OCI-M2 (cell line): Measurements from ENCODE around the gene NCOR2.

Experiments used
- DNase-seq: peaks from one replicate; lab custom pipeline; 2025; ENCODE audit not compliant: unreplicated experiment; lab: John Stamatoyannopoulos, UW

Gene NCOR2

DNA sequence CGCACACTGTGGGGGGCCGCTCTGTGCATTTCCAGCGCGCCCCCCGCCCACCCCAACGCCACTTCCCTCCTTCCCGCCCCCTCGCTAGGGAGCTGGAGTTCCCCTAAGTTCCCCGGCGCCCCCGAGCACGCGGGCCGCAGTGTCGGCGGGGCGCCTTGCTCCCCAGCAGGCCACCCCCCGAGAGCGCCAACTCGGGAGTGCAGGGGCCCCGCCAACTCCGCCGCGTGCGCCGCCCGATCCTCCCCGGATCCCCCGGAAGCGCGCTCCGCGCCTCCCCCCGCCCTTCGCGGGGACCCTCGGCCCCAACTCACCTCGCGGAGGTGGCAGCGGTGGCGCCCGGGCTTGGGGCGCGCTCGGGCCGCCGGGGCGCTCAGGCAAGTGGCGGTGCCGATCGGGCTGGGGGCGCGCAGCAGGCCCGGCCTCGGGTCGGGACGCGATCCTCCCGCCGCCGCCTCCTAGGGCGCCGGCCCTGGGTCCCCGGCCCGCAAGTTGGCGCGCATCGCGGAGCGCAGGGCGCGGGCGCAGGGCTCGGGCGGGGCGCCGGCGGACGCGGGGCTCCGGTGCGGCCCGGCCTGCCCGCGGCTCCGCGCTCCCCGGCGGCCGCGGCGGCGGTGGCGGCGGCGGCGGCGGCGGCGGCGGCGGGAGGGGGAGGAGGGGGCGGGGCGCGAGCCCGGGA lies at the start of gene NCOR2:
NCOR2 (minus strand) TSS at position 616 of the 676 bp plus-strand sequence. CDS start 72,361 bp downstream, outside the sequence.
- no peak for DNase-seq

DNA sequence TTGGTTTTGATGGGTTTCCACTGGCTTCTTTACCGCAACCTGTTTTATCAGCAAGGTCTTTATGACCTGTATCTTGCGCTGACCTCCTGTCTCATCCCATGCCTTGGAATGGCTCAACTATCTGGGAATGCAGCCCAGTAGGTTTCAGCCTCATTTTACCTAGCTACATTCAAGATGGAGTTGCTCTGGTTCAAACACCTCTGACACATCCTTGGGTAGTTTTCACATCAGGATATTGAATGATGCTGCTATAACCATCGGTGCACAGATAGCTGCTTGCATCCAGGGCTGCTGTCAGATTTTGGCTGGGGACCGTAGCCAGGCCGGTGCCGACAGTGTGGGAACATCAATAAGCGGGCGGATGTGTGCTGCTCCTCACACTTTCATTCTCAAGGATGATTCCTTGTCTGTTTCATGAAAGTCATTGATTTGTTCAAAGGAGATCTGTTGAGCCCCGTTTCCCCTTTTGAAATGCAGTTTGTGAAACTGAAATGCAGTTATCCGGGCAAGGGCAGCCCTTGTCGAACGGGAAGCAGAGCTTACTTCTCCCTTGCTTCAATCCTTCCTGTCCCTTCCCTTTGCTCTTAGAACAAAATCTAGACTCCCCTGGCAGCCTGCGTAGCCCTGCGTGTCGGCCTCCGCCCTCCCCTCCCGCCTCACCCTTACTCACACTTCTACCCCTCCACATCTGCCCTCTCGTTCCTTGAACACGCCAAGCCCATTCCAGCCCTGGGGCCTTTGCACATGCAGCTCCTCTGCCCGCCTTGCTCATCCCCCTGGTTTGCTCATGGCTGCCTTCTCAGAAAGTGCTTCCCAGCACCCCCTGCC lies 49.2 kb upstream of the NCOR2 start:
- no peak for DNase-seq

DNA sequence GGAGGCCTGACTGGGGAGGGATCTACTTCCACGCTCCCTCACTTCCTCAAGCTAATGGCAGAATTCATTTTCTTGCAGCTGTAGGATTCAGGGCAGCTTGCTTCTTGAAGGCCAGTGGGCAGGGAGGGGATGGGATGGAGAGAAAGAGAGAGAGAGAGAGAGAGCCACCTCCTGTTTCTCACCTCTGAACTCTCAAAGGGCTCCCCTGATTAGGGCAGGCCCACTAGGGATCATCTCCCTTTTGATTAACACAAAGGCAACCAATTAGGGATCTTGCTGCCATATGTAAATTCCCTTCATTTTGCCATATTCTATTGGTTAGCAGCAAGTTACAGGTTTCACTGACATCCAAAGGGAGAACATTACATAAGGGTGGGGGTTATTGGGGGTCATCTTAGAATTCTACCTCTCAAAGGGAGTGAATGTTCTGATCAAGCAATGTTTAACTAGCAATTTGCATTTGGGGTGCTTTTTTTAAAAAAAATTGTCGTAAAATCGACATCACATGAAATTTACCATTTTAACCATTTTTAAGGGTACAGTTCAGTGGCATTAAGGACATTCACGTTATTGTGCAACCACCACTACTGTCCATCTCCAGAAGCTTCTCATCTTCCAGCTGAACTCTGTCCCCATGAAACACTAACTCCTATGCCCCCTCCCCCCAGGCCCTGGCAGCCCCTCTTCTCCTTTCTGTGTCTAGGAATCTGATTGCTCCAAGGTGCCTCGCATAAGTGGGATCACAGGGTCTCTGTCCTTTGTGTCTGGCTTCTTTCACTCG lies 47.3 kb upstream of the NCOR2 start:
- DNase-seq: no peak

DNA sequence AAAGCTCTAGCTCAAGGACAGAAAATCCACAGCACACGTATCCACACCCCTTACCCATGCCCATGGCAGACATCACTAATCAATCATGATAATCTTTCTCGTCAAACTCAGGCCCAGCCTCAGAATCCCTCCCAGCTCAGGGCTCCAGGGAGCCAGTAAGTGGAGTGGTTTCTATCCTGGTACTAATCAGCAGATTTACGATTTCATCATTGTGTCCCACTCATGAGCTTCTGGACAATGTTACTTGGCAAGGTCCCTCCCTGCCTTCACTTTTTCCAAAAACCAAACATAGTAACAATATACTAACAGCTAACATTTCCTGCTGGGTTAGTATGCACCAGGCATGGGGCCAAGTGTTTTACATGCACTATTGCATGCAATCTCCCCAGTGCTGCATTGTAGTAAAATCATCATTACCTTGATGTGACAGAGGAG lies 45.8 kb upstream of the NCOR2 start:
- DNase-seq: no peak

DNA sequence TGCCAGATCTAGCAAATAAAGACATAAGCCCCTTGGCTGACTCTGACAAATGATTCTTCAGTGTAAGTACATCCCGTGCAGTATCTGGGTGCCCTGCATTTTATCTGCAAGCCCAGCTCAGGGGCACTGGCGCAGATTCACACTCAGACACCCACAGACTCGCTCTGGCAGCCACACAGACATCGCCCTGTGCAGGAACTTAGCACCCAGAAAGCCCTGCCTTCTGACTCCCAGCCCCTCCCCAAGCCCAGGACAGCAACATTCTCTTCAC lies 44.9 kb upstream of the NCOR2 start:
- DNase-seq: no peak

DNA sequence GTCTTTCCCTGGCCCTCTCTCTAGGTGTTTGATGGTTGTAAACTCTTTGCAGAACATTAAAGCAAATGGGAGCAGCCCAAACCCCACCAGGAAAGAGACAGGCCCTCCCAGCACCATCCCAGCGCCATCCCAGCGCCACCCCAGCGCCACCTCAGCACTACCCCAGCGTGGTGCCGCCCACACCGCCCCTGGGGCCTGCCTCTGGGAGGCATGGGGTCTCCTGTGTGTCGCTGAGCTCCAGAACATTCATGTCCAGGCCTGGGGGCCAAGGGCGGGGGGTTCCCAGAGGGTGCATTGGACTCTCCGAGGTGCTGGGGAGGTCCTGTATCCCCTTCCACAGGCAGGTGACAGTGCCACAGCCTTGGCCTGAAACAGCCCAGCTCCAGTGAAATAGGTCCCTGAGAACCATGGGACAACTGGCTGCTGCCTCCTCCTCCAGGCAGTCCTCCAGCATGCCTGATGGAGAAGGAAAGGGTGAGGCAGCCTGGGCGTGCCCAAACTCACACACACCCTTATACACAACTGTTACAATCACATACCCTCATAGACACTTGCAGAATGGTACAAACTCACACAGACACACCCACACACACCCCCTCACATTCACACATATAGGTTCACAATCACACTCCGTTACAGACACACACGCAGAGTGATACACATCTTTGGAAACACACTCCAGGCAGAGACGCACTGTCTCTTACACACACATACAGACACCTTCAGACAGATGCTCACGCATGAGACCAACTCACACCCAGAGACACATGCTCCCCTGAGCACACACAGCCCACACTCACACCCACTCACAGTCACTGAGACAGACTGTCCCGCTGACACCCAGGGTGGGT lies 44.4 kb upstream of the NCOR2 start:
- DNase-seq: no peak

DNA sequence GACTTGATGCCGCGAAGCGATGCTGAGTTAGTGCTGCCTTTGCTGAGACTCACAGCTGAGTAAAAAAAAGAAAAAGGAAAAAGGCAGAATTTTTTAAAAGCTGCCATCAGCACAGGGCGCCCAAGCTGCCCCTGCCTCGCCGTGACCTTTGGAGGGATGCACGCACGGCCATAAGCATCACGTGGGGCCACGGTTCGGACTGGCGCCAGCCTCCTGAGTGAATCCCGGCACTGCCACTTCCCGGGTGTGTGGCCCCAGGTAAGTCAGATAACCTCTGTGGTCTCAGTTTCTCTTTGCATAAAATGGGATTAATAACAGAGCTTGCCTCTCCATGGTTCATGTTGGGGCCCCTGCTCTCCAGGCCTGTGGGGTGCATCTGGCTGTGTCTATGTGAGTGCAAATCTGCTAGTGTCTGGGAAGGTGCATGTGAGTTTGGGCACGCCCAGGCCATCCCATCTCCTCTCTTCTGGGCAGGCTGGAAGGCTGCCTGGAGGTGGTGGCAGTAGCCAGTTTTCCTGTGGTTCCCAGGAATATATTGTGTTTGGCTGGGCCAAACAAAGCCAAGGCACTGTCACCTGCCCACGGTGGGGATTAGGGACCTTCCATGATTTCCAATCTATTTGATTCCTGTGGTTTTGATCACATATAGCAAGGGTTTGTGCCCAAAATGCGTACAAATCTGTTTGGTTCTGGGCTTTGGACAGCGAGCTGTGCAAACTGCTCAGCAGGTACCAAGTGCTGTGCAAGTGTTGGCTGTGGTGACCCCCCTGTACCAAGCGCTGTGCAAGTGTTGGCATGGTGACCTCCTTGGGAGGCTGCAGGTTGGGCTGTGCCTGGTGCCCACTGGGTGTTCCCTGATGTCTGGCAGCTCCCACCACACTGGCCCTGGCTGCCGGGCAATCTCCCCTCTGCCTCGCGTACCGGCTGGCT lies 43.5 kb upstream of the NCOR2 start:
- no peak for DNase-seq

DNA sequence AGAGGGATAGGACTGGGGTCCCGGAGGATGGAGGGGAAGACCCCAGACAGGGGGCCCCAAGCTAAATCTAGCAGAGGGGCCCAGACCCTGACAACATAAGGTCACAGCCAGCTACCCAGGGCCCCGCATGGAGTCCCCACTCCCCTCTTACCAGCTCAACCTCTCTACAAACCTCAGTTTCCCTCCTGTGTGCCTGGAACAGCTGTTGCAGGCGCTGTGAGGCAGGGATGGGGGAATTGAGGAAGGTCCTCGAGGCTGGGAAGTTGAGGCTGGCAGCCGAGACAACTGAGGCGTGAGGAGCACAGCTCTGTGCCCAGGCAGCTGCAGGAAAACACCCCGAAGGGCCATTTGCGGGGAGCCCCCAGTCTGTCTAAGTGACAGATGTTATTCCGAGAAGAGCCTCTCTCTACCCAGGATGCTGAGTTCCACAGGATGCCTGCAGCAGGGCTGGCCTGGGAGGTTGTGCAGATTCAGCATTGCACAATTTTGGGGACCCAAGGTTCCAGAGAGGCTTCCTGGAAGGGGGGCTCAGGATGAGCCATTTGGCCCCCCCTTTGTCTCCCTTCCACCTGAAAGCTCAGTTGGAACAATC lies 42.7 kb upstream of the NCOR2 start:
- DNase-seq: no peak

DNA sequence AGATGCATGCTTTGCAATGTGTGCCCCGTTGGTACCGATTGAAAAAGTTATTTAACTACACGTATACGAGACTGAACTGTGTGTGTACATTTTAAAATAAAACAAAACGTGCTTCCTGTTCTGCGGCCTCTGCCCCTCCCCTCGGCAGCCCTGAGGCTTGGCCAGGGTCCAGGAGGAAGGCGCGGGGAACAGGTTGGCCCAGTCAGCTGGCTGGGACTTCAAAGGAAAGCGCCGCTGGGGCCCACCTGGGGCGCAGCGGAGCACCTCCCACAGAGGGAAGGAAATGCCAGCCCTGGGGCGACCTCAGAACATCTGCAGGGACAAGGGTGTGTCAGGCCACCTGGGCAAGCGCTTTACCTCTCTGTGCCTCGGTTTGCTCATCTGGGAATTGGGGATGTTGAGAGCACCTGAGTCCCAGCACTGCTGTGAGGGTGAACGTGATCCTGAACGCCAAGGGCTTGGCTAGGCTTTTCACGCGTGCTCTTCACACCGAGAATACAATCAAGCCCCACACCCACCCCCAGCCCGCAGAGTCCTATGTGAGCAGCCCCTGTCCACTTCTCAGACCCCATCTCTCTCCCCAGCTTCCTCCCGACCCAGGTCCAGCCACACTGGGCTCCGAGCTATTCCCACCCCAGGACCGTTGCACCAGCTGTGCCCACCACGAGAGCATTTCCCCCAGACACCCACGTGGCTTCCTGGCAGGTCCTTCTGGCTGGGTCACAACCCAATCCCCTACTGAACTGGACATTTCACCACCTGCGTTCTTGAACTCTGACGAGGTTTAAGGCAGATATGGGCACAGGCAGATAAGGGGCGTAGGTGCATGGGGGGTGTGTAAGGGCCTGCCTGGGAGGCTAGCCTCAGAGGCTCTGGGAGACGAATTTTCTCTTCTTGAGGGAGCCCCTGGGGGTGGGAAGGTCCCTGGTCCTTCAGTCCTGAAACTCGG lies 41.9 kb upstream of the NCOR2 start:
- no peak for DNase-seq

DNA sequence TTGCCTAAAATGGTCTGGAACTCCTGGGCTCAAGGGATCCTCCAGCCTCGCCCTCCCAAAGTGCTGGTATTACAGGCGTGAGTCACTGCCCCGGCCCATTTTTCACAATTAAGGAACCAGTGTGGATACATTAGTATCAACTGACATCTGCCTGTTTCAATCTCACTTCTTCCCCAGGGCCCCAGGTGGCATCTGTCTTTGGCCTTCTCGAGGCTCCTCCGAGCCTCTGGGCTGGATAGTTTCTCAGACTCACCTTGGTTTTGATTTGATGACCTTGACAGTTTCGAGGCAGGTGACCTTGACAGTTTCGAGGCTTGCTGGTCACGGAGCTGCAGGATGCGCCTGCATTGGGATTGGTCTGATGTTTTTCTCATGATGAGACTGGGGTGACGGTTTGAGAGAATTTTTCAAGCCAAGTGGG lies 41.0 kb upstream of the NCOR2 start:
- no peak for DNase-seq

DNA sequence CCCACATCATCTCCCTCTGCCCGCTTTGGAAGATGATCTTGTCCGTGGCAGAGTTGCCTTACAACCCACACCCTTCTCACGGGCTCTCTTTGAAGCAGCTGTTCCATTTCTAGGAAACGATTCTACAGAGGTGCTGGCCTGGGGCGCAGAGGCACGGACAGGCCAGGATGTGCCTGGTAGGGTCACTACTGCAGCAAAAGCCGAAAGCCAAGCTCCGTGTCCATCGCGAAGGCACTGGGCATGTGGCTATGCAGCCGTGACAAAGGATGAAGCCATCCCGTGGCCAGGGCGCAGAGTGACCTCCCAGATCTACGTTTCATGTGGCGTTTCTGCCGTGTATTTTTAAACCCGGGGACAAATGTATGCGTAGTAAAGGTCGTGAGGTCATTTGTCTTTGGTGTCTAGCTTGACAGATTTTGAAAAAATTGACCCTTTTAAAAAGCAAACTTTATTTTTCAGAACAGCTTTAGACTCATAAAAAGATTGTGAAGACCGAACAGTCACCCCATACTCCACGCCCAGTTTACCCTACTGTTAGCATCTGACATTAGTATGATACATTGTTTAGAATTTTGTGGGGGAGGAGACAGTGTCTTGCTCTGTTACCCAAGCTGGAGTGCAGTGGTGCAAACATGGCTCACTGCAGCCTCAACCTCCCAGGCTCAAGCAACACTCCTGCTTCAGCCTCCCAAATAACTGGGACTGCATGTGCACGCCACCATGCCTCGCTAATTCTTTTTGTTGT lies 40.4 kb upstream of the NCOR2 start:
- no peak for DNase-seq

DNA sequence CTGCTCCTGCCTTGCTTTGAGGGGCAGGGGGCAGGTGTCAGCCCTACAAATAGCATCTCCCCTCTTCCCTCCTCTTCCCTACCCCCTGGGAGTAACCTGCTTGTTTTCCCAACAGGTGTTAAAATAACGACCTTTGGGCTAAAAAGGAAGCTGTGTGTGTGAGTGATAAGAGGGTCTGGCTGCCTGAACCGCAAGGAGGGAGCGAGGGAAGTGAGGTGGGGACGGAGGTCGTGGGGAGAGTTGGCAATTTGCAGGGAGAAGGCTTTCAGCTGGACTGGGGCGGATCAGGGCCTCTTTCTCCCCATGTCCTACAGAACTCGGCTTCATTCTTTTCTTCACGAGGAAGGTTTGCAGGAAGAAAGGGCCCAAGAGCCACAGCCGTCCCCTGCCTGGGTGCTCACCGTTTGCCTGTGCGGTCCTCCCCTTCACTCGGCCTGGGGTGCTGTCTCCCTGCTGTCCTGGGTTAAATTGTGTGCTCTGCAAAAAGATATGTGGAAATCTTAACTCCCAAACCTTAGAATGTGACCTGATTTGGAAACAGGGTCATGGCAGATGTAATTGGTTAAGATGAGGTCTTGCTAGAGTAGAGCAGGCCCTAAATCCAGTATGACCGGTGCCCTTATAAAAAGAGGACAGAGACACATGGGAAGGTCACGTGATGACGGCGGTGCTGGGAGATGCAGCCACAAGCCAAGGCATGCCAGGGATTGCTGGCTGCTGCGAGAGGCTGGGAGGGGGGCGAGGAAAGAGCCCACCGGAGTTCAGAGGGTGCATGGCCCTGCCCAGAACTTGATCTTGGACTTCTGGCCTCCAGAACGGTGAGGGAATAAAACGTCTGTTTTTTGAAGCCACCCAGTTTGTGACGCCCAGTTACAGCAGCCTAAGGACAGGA lies 38.7 kb upstream of the NCOR2 start:
- DNase-seq: no peak

DNA sequence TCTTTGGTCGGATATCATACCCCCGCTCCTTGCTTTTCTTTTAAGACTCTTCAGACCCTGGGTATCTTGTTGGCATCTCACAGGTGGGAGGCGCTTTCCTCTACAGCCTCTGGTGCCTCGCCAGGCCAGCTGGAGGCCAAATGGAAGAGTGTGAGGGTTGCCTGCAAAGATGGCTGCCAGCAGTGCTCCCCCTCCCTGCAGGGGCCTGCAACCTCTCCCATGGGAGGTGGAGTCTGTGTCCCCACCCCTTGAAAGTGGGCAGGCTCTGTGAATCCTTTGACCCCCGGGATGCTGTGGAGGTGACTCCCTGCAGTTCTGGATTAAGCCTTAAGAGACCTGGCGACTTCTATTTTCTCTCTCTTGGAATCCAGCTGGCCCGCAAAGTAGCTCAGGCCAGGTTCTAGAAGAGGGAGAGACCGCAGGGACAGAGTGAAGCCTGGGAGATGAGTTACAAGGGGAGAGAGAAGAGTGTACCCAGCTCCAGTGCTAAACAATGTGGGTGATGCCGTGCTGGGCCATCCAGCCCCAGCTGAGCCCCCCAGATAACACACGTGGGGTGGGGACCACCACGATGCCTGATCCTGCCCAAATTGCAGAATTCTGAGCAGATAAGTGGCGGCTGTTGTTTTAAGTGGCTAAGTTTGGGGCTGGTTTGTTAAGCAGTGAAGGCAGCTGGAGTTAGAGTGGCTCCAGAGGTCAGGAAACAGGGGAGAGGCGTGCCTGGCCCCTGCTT lies 37.9 kb upstream of the NCOR2 start:
- DNase-seq: peak; percentile 25

DNA sequence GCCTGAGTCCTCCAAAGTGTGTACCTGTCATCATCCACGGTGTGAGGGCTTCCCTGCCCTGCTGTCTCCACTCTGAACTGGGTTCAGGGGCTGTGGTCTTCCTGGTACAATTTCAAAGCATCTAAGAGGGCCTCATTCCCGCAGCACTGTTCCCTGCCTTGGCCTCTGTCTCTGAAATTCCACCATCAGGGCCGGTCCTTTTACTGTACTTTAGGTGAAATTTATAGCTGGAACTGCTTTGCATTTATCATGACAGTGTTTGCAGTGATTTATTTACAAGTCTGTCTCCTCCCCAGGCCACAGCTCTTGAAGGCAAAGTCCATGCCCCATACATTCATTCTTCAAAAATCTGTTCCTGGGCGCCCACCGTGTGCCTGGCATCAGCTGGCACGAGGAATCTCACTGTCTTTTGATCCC lies 36.9 kb upstream of the NCOR2 start:
- no peak for DNase-seq

DNA sequence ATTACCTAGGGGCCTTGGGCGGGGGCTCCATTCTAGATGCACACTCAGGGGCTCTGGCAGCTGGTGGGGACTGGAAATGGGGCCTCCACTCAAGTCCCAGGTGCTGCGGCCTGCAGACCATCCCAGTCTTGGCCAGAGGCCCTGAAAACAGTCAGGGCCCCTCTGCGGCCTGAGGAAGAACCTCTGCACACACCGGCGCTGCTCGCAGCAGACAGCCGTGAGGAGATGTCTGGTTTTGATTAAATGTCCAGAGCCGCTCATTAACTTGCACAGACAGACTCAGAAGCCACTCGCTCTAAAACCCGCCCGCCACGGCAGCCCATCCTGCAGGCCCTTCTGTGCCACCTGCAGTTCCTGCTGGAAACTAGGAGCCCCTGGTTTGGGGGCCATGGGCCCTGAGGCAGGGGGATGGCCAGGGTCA lies 36.4 kb upstream of the NCOR2 start:
- no peak for DNase-seq

DNA sequence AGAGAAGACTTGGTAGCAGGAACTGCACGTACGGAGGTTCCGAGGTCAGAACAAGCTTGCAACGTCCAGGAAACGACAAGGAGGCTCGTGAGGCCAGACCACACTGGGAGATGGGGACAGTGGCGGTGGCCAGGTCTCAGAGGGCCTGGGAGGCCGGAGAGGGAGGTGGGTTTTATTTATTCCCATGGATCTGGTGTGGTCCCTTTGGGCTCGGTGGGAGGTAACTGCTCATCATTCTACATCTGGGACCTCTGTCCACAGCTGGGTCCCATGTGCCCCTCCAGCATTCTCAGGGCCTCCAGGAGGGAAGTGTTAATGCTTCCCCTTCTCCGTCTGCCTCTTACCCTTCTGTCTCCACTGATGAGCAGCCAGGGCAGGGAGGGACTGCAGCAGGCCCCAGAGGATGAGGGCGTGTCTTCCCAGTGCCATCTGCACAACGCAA lies 35.7 kb upstream of the NCOR2 start:
- no peak for DNase-seq
